ENCODE results near the gene TRPM5. TPM values are rescaled to one million over a fixed set of nuclear protein-coding genes. Genes with fewer than 3 reads are reported as not detected.
A peak's percentile ranks its signal among the peaks of the same experiment; 100 is the strongest.

Gene TRPM5
- total and polyA plus RNA-seq, 2 of the 8 experiments (the other 6 are each of a cell fraction or from before 2014, with no cell fraction given) = 0.02 TPM; not detected in 1

DNA sequence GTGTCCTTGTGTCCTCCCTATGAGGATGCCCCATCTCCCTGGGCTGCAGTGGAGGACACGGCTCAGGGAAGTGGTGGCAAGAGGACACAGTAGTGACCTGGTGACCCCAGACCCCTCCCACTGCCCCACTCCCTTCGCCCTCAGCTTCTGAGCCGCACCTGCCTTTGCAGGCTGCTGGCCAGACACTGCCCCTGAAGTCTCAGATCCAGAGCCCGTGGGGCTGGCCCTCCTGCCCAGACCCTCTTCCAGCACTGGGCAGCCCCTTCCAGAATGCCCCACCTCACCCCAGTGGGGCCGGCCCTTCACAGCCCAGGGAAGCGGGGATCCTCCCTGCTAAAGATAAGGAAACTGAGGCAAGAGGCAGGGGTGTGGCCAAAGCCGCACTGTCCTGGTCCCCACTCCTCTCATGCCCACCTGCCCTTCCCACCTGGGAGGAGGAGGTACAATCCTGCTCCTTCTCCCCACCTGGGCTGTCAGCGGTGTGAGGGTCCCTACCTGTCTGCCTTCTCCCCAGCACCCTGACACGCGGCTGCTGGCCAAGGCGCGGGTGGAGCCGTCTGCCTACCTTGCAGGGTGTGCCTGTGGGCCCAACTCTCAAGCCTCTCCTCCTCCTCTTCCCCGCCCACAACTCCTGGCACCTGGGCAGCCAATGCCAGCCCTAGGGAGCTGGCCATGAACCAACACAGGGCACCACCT is 17.3 kb downstream of the TRPM5 start:
- Histone ChIP-seq H2BK20ac (ENCODE audit: low read length) (no peak overlapping the region), H3K18ac (ENCODE audit: extremely low read depth, low read length) (no peak overlapping the region), H2BK12ac (ENCODE audit: low read depth, low read length) (no peak overlapping the region), H3K9me3 (ENCODE audit: insufficient read depth in 2 of 2, low read depth in 1 of 2, low read length in 1 of 2) (no peaks in the 10 kb centered on the region; a peak in 1 of 4 replicates), H3K4me1 (replicated peaks in 1 of 4; ENCODE audit: control insufficient read depth in 3 of 4, insufficient read depth in 4 of 4, low read length in 3 of 4) (no peaks in the 10 kb centered on the region), H4K20me1 (replicated peaks in 1 of 2; ENCODE audit: control insufficient read depth in 1 of 2, insufficient read depth in 2 of 2, low read length in 2 of 2) (peaks cover 0 to 20% of the 10 kb centered on the region in 2 experiments), H3K9ac (replicated peaks in 1 of 4; ENCODE audit: extremely low read depth in 1 of 4, low read depth in 3 of 4, low read length in 3 of 4) (no peak overlapping the region), H3K79me1 (ENCODE audit: low read depth, low read length) (no peaks in the 10 kb centered on the region), H4K5ac (ENCODE audit: insufficient read length, low read depth, low read length) (no peak overlapping the region), H2AK5ac (ENCODE audit: low read depth, low read length) (no peak overlapping the region), H3K4ac (replicated peaks; ENCODE audit: insufficient read length, low read depth, low read length) (no peak overlapping the region), H3K23me2 (ENCODE audit: low read depth, low read length) (peaks cover 19% of the 10 kb centered on the region; the same call in 1 of the 2 replicates), H3K56ac (replicated peaks; ENCODE audit: insufficient read length, low read depth, low read length) (no peak overlapping the region), H3K14ac (ENCODE audit: insufficient read length) (no peak overlapping the region), H3K27ac (ENCODE audit: low read depth, low read length) (no peak overlapping the region), H2BK15ac (ENCODE audit: low read length) (no peak overlapping the region), H4K8ac (ENCODE audit: extremely low read depth, insufficient read depth, low read length) (peak overlapping the region; percentile 20), H3K23ac (ENCODE audit: insufficient read length) (no peak overlapping the region), H2BK5ac (ENCODE audit: low read depth, low read length) (no peak overlapping the region), H2AFZ (ENCODE audit: low read length) (no peak overlapping the region), H3K79me2 (ENCODE audit: control insufficient read depth in 1 of 2, insufficient read depth in 2 of 2, low read length in 2 of 2) (no peaks in the 10 kb centered on the region), H4K91ac (replicated peaks; ENCODE audit: insufficient read length, low read length) (no peak overlapping the region), H3K4me2 (ENCODE audit: insufficient read depth in 1 of 2, low read depth in 2 of 2, low read length in 2 of 2) (no peak overlapping the region), H3K27me3 (replicated peaks in 1 of 4; ENCODE audit: control insufficient read depth in 3 of 4, extremely low read depth in 1 of 4, insufficient read depth in 3 of 4, low read length in 3 of 4) (peaks cover 0 to 8% (median 0%) of the 10 kb centered on the region in 4 experiments; a peak in 1 of 7 replicates), H2BK120ac (replicated peaks; ENCODE audit: low read depth, low read length) (no peak overlapping the region), H3K4me3 (ENCODE audit: extremely low read depth in 1 of 4, insufficient read depth in 2 of 4, low read depth in 3 of 4, low read length in 4 of 4) (no peak overlapping the region), H3K36me3 (ENCODE audit: control insufficient read depth in 2 of 4, insufficient read depth in 4 of 4, low read length in 3 of 4) (no peaks in the 10 kb centered on the region)
- 93% methylated on average over 13 of the region's 14 CpGs; no CpG with 5 or more reads in 1 of the 2 experiments for WGBS, 2 experiments (ENCODE audit: extremely low coverage in 1 of 2, insufficient coverage in 1 of 2, insufficient read length in 1 of 2, insufficient replicate concordance in 2 of 2, low coverage in 1 of 2, low lambda C conversion rate in 2 of 2, missing lambda C conversion rate in 1 of 2)
- FAIRE-seq (no peak), DNase-seq (ENCODE audit: low read depth in 1 of 2, low spot score in 2 of 2) (no peak)
- CTCF ChIA-PET (ENCODE audit: partially characterized antibody) = interaction anchor here (0.7 to 11.5 kb wide), 20 partner anchors 10 to 469 kb away, joined by 3 to 359 read pairs (median 5); partner anchors contain the start of gene TSSC4
- POLR2A ChIA-PET (ENCODE audit: partially characterized antibody) = interaction anchor here (0.8 kb wide), 1 partner anchor 9 kb away, joined by 3 read pairs; no protein-coding TSS in a partner anchor
- TF ChIP-seq SIX5 (IDR thresholded peaks at IDR 0.05; ENCODE audit: low read depth, low read length) (no peak), RAD21 (IDR thresholded peaks at IDR 0.05 in 1 of 2, conservative IDR thresholded peaks at IDR 0.05 in 1 of 2; ENCODE audit: low read depth in 2 of 2, low read length in 2 of 2) (no peak), SP2 (IDR thresholded peaks at IDR 0.05; ENCODE audit: low read length) (no peak), BCL11A (IDR thresholded peaks at IDR 0.05; ENCODE audit: low read depth in 2 of 2, low read length in 2 of 2) (no peak), RNF2 (IDR thresholded peaks at IDR 0.05; ENCODE audit: borderline replicate concordance, low read depth, low read length, missing control alignments, poor library complexity, severe bottlenecking) (no peak), PHF8 (conservative IDR thresholded peaks at IDR 0.05; ENCODE audit: low read depth, low read length) (no peak), POLR2A (IDR thresholded peaks at IDR 0.05; ENCODE audit: control extremely low read depth in 1 of 2, low read depth in 2 of 2, low read length in 2 of 2) (no peak), FOSL1 (IDR thresholded peaks at IDR 0.05; ENCODE audit: insufficient read depth, low read depth, low read length) (no peak)
- TF ChIP-seq, protein P1, sequence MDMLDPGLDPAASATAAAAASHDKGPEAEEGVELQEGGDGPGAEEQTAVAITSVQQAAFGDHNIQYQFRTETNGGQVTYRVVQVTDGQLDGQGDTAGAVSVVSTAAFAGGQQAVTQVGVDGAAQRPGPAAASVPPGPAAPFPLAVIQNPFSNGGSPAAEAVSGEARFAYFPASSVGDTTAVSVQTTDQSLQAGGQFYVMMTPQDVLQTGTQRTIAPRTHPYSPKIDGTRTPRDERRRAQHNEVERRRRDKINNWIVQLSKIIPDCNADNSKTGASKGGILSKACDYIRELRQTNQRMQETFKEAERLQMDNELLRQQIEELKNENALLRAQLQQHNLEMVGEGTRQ (IDR thresholded peaks at IDR 0.05; ENCODE audit: low read length) = no peak

Data from H1 (cell line).